CD4-positive, CD25-positive, alpha-beta regulatory T cell (primary cell): ENCODE results near the gene RASL10B. TPM values are rescaled to one million over a fixed set of nuclear protein-coding genes. Genes with fewer than 3 reads are reported as not detected.

Source experiments
- ATAC-seq, 2 donors: fragments of 150-1000 bp; cut with Tn5 transposase; one replicate each; pipeline ENCODE4 v1.10.0; 2021; ENCODE audit warnings: low read depth in 2 of 2, moderate number of reproducible peaks in 2 of 2, moderate library complexity in 1 of 2
- DNase-seq, 3 donors: peaks; one replicate each; pipeline versions ENCODE4 v3.0.0 to v3.0.0-alpha.2; 2012 to 2022; ENCODE audit warnings: mixed read lengths in 1 of 3
- H3K27ac ChIP-seq: one replicate; pipeline ENCODE4 v1.7.0; 2013; ENCODE audit warnings: mild to moderate bottlenecking, low read length; ENCODE audit not compliant: insufficient read depth, poor library complexity, severe bottlenecking
- H3K27me3 ChIP-seq: one replicate; pipeline ENCODE4 v1.7.0; 2013; ENCODE audit warnings: low read length; ENCODE audit not compliant: control insufficient read depth, insufficient read depth
- H3K36me3 ChIP-seq: one replicate; pipeline ENCODE4 v1.7.0; 2013; ENCODE audit warnings: mild to moderate bottlenecking, low read length, moderate library complexity; ENCODE audit not compliant: control insufficient read depth, insufficient read depth
- H3K4me1 ChIP-seq: 2 replicates; pipeline ENCODE4 v1.7.0; 2013; ENCODE audit warnings: mild to moderate bottlenecking, low read length; ENCODE audit not compliant: insufficient read depth, control insufficient read depth, poor library complexity, severe bottlenecking
- H3K4me3 ChIP-seq: one replicate; pipeline ENCODE4 v1.7.0; 2013; ENCODE audit warnings: low read depth, mild to moderate bottlenecking, low read length, moderate library complexity
- H3K9me3 ChIP-seq, 2 experiments: 1 replicate in 1 of 2; 2 replicates in 1 of 2; pipeline ENCODE4 v1.7.0; 2013; ENCODE audit warnings: low read length in 2 of 2, mild to moderate bottlenecking in 1 of 2, moderate library complexity in 1 of 2; ENCODE audit not compliant: control insufficient read depth in 2 of 2
- H3K27ac Mint-ChIP-seq, 3 donors: one replicate each; pipeline ENCODE4 v1.8.0; 2020 to 2022; ENCODE audit warnings: mild to moderate bottlenecking in 3 of 3, mixed read lengths in 3 of 3, moderate library complexity in 2 of 3
- H3K27me3 Mint-ChIP-seq: one replicate; pipeline ENCODE4 v1.8.0; 2022; ENCODE audit warnings: mild to moderate bottlenecking, mixed read lengths
- H3K36me3 Mint-ChIP-seq: one replicate; pipeline ENCODE4 v1.8.0; 2020; ENCODE audit warnings: mixed read lengths
- H3K4me1 Mint-ChIP-seq, 4 donors: one replicate each; pipeline ENCODE4 v1.8.0; 2020 to 2022; ENCODE audit warnings: mixed read lengths in 4 of 4, mild to moderate bottlenecking in 1 of 4
- H3K4me3 Mint-ChIP-seq, 4 donors: one replicate each; pipeline ENCODE4 v1.8.0; 2020 to 2022; ENCODE audit warnings: mild to moderate bottlenecking in 4 of 4, mixed read lengths in 4 of 4, moderate library complexity in 3 of 4
- H3K9me3 Mint-ChIP-seq, 7 donors: one replicate each; pipeline ENCODE4 v1.8.0; 2020 to 2022; ENCODE audit warnings: mixed read lengths in 7 of 7, mild to moderate bottlenecking in 3 of 7, moderate library complexity in 2 of 7
- polyA plus RNA-seq, 4 donors: library from polyadenylated mRNA; unstranded; fragments of 300-500 nt; fragmentation: Illumina TruSeq; gene quantifications; one replicate each; pipeline ENCODE4 v1.2.3, GENCODE V29; 2021
- total RNA-seq: library from RNA; stranded (reverse); gene quantifications from one replicate; pipeline ENCODE4 v1.2.3, GENCODE V29; 2022

RASL10B gene
- total and polyA plus RNA-seq, 5 donors from 2014 or later: 0.14 TPM; not detected in 4

- Mint-ChIP-seq H3K9me3 (no peaks in the 10 kb centered on the region), H3K4me3 (no peak overlapping the region), H3K27ac (no peak overlapping the region), H3K27me3 (peaks cover 26% of the 10 kb centered on the region), H3K36me3 (no peaks in the 10 kb centered on the region), H3K4me1 (peaks cover 0 to 13% (median under 1%) of the 10 kb centered on the region in 4 donors)
- Histone ChIP-seq H3K27ac (no peak overlapping the region), H3K27me3 (no peaks in the 10 kb centered on the region), H3K9me3 (no peaks in the 10 kb centered on the region), H3K4me1 (peaks cover 4% of the 10 kb centered on the region), H3K4me3 (no peak overlapping the region), H3K36me3 (no peaks in the 10 kb centered on the region)
- ATAC-seq (no peak), DNase-seq (no peak)
Measured at GRCh38 chr17:35736236-35736635, 4.8 kb downstream of the RASL10B start.

GRCh38 chr17:35738519-35739133 is 7.2 kb downstream of the RASL10B start:
- no peaks in the 10 kb centered on the region for H3K36me3 Mint-ChIP-seq
- no peaks in the 10 kb centered on the region for H3K36me3 ChIP-seq
- H3K4me3 ChIP-seq: no peak overlapping the region
- H3K27ac ChIP-seq: no peak overlapping the region
- no peak overlapping the region for H3K27ac Mint-ChIP-seq
- H3K4me1 Mint-ChIP-seq: peaks cover 0 to 11% (median 1%) of the 10 kb centered on the region in 4 donors
- ATAC-seq (no peak), DNase-seq (no peak)
- H3K9me3 ChIP-seq: no peaks in the 10 kb centered on the region
- H3K4me3 Mint-ChIP-seq: no peak overlapping the region
- H3K27me3 Mint-ChIP-seq: peaks cover 42% of the 10 kb centered on the region
- peaks cover 6% of the 10 kb centered on the region for H3K4me1 ChIP-seq
- H3K9me3 Mint-ChIP-seq: peaks cover 0 to under 1% (median 0%) of the 10 kb centered on the region in 7 donors
- H3K27me3 ChIP-seq: peaks cover 4% of the 10 kb centered on the region

- H3K36me3 ChIP-seq: no peaks in the 10 kb centered on the region
- no peaks in the 10 kb centered on the region for H3K9me3 ChIP-seq
- ATAC-seq: no peak
- Mint-ChIP-seq H3K27me3 (peaks cover 41% of the 10 kb centered on the region), H3K9me3 (peaks cover 0 to 3% (median 0%) of the 10 kb centered on the region in 7 donors), H3K36me3 (no peaks in the 10 kb centered on the region), H3K4me3 (no peak overlapping the region), H3K27ac (no peak overlapping the region), H3K4me1 (peaks cover 0 to 11% (median 1%) of the 10 kb centered on the region in 4 donors)
- peaks cover 6% of the 10 kb centered on the region for H3K4me1 ChIP-seq
- no peak for DNase-seq
- no peak overlapping the region for H3K4me3 ChIP-seq
- H3K27ac ChIP-seq: no peak overlapping the region
- peaks cover 4% of the 10 kb centered on the region for H3K27me3 ChIP-seq
Measured at GRCh38 chr17:35740216-35740615, 8.8 kb downstream of the RASL10B start.

- no peak overlapping the region for H3K4me3 ChIP-seq
- Mint-ChIP-seq H3K4me3 (peak overlapping the region in 3 of 4 donors; percentile 53 to 79 (median 63)), H3K36me3 (no peaks in the 10 kb centered on the region), H3K27ac (no peak overlapping the region), H3K27me3 (peaks cover 42% of the 10 kb centered on the region), H3K9me3 (peaks cover 0 to 3% (median 0%) of the 10 kb centered on the region in 7 donors), H3K4me1 (peaks cover 0 to 11% (median 1%) of the 10 kb centered on the region in 4 donors)
- H3K27me3 ChIP-seq: peaks cover 4% of the 10 kb centered on the region
- H3K4me1 ChIP-seq: peaks cover 6% of the 10 kb centered on the region
- peak; percentile 37 to 60 for ATAC-seq
- no peaks in the 10 kb centered on the region for H3K36me3 ChIP-seq
- H3K27ac ChIP-seq: no peak overlapping the region
- peak in 1 of 3 donors; percentile 36 for DNase-seq
- no peaks in the 10 kb centered on the region for H3K9me3 ChIP-seq
Measured at GRCh38 chr17:35740997-35741931, 9.8 kb downstream of the RASL10B start.

GRCh38 chr17:35742496-35742895 is 11.1 kb downstream of the RASL10B start:
- Histone ChIP-seq H3K9me3 (no peaks in the 10 kb centered on the region), H3K36me3 (no peaks in the 10 kb centered on the region), H3K4me3 (no peak overlapping the region), H3K27me3 (peaks cover 4% of the 10 kb centered on the region), H3K4me1 (peaks cover 10% of the 10 kb centered on the region), H3K27ac (no peak overlapping the region)
- ATAC-seq (no peak), DNase-seq (no peak)
- Mint-ChIP-seq H3K4me1 (peaks cover 0 to 11% (median 1%) of the 10 kb centered on the region in 4 donors), H3K4me3 (no peak overlapping the region), H3K27ac (peak overlapping the region in 1 of 3 donors; percentile 80), H3K27me3 (peaks cover 45% of the 10 kb centered on the region), H3K36me3 (no peaks in the 10 kb centered on the region), H3K9me3 (peaks cover 0 to 3% (median 0%) of the 10 kb centered on the region in 7 donors)

- ATAC-seq (no peak), DNase-seq (no peak)
- Mint-ChIP-seq H3K27ac (no peak overlapping the region), H3K36me3 (no peaks in the 10 kb centered on the region), H3K27me3 (peaks cover 49% of the 10 kb centered on the region), H3K4me1 (peaks cover 0 to 11% (median 1%) of the 10 kb centered on the region in 4 donors), H3K4me3 (no peak overlapping the region), H3K9me3 (peaks cover 0 to 3% (median 0%) of the 10 kb centered on the region in 7 donors)
- H3K9me3 ChIP-seq: no peaks in the 10 kb centered on the region
- no peak overlapping the region for H3K27ac ChIP-seq
- peaks cover 4% of the 10 kb centered on the region for H3K27me3 ChIP-seq
- H3K4me3 ChIP-seq: no peak overlapping the region
- no peaks in the 10 kb centered on the region for H3K36me3 ChIP-seq
- H3K4me1 ChIP-seq: peaks cover 10% of the 10 kb centered on the region
Measured at GRCh38 chr17:35742896-35743477, 11.5 kb downstream of the RASL10B start.

- H3K27me3 ChIP-seq: peaks cover 9% of the 10 kb centered on the region
- no peak for ATAC-seq
- peaks cover 0 to 11% (median 1%) of the 10 kb centered on the region in 4 donors for H3K4me1 Mint-ChIP-seq
- no peaks in the 10 kb centered on the region for H3K36me3 ChIP-seq
- no peak for DNase-seq
- H3K9me3 ChIP-seq: no peaks in the 10 kb centered on the region
- H3K9me3 Mint-ChIP-seq: peaks cover 0 to 3% (median 0%) of the 10 kb centered on the region in 7 donors
- no peak overlapping the region for H3K4me3 ChIP-seq
- H3K36me3 Mint-ChIP-seq: no peaks in the 10 kb centered on the region
- H3K4me1 ChIP-seq: peaks cover 10% of the 10 kb centered on the region
- H3K27ac Mint-ChIP-seq: peak overlapping the region in 1 of 3 donors; percentile 5
- peaks cover 56% of the 10 kb centered on the region for H3K27me3 Mint-ChIP-seq
- peak overlapping the region in 3 of 4 donors; percentile 34 to 59 (median 44) for H3K4me3 Mint-ChIP-seq
- H3K27ac ChIP-seq: no peak overlapping the region
Measured at GRCh38 chr17:35743626-35744328, 12.3 kb downstream of the RASL10B start.
